K562 (cell line): ENCODE measurements around the gene GNGT1. TPM values are rescaled to one million over a fixed set of nuclear protein-coding genes. Genes with fewer than 3 reads are reported as not detected.

Source experiments
- ATAC-seq: fragments of 200-7000 bp; cut with Tn5 transposase; 3 replicates; pipeline ENCODE4 v1.9.1; 2020; ENCODE audit warnings: moderate library complexity
- BruUV-seq: library from RNA; stranded (reverse); fragments of 400-500 nt; replicated peaks from 2 replicates; lab custom pipeline; 2021; lab: Mats Ljungman, UMichigan
- CTCF ChIA-PET: fragments of 300-600 bp; formaldehyde crosslinking; extraction: SDS; loops from one replicate; lab custom pipeline; 2021; ENCODE audit warnings: low intra/inter-chr PET ratio; lab: Yijun Ruan, JAX
- POLR2A ChIA-PET: fragments of 300-600, 350-650 bp; sonication (Branson Sonifier 250); formaldehyde crosslinking; extraction: SDS; loops from one replicate; lab custom pipeline; 2021; ENCODE audit warnings: antibody characterized with exemption, inconsistent platforms; lab: Yijun Ruan, JAX
- DNase-seq, 4 experiments: peaks; one replicate each; pipeline versions ENCODE4 v3.0.0 to v3.0.0-alpha.2; 2011 to 2018; ENCODE audit warnings: low spot score in 3 of 4, mixed read lengths in 3 of 4; ENCODE audit errors: extremely low read depth in 1 of 4
- FAIRE-seq: peaks from 2 replicates; lab custom pipeline; 2011; peaks lifted over from hg19 to GRCh38; lab: Jason Lieb, UNC
- H2AFZ ChIP-seq: 2 replicates; pipeline ENCODE4 v1.6.0; 2011; ENCODE audit warnings: low read depth, low read length, control low read depth, inconsistent platforms
- H3K27ac ChIP-seq: fragments of 200-600 bp; 3 replicates; pipeline ENCODE4 v1.8.0; 2011; ENCODE audit warnings: low read depth, mild to moderate bottlenecking, control low read depth, inconsistent platforms, low read length, moderate library complexity, mixed read lengths; ENCODE audit errors: extremely low read depth
- H3K27me3 ChIP-seq, 2 experiments: fragments of 300-600 bp in 1 of 2; 2 replicates in 1 of 2; 3 replicates in 1 of 2; pipeline versions ENCODE4 v1.6.0 to v1.8.0; 2011; ENCODE audit warnings: inconsistent platforms in 2 of 2, low read length in 2 of 2, mild to moderate bottlenecking in 1 of 2, mixed read lengths in 1 of 2, moderate library complexity in 1 of 2; ENCODE audit not compliant: control insufficient read depth in 2 of 2, insufficient read depth in 2 of 2
- H3K36me3 ChIP-seq: fragments of 300-600 bp; 3 replicates; pipeline ENCODE4 v1.8.0; 2011; ENCODE audit warnings: mild to moderate bottlenecking, low read length, inconsistent platforms; ENCODE audit not compliant: control insufficient read depth, insufficient read depth
- H3K4me1 ChIP-seq, 2 experiments: fragments of 200-600 bp in 1 of 2; replicated peaks in 1 of 2; 2 replicates in 1 of 2; 3 replicates in 1 of 2; pipeline versions ENCODE4 v1.5.1 to v1.8.0; 2011; ENCODE audit warnings: inconsistent platforms in 2 of 2, low read length in 2 of 2, mild to moderate bottlenecking in 1 of 2, mixed read lengths in 1 of 2, moderate library complexity in 1 of 2; ENCODE audit not compliant: control insufficient read depth in 2 of 2, insufficient read depth in 2 of 2
- H3K4me2 ChIP-seq: 2 replicates; pipeline ENCODE4 v1.6.1; 2011; ENCODE audit warnings: low read length, control low read depth, inconsistent platforms, mixed read lengths; ENCODE audit not compliant: insufficient read depth
- H3K4me3 ChIP-seq: fragments of 200-600 bp; sonication (generic), shearing (Covaris generic); 2 replicates; pipeline ENCODE4 v1.5.1; 2016; ENCODE audit warnings: control low read depth, inconsistent platforms
- H3K79me2 ChIP-seq: fragments of 200-600 bp; 3 replicates; pipeline ENCODE4 v1.8.0; 2011; ENCODE audit warnings: low read length, inconsistent platforms; ENCODE audit not compliant: control insufficient read depth, insufficient read depth
- H3K9ac ChIP-seq, 2 experiments: 2 replicates each; pipeline versions ENCODE4 v1.6.0 to v1.6.1; 2011; ENCODE audit warnings: low read depth in 2 of 2, low read length in 2 of 2, control low read depth in 1 of 2, inconsistent platforms in 1 of 2, mild to moderate bottlenecking in 1 of 2, mixed read lengths in 1 of 2; ENCODE audit not compliant: insufficient read depth in 1 of 2
- H3K9me1 ChIP-seq: one replicate; pipeline ENCODE4 v1.6.0; 2011; ENCODE audit warnings: inconsistent platforms, mild to moderate bottlenecking, low read length, moderate library complexity; ENCODE audit not compliant: control insufficient read depth, insufficient read depth
- H3K9me3 ChIP-seq: replicated peaks from 2 replicates; pipeline ENCODE4 v1.5.1; 2011; ENCODE audit warnings: low read depth, low read length, inconsistent platforms; ENCODE audit not compliant: control insufficient read depth, insufficient read depth
- H4K20me1 ChIP-seq: replicated peaks from 2 replicates; pipeline ENCODE4 v1.6.1; 2011; ENCODE audit warnings: low read length, inconsistent platforms, mixed read lengths; ENCODE audit not compliant: control insufficient read depth, insufficient read depth
- ARID1B ChIP-seq: fragments of 450-650 bp; IDR thresholded peaks from 2 replicates; pipeline ENCODE4 v1.6.1; 2016; ENCODE audit warnings: antibody characterized with exemption, mild to moderate bottlenecking, inconsistent platforms
- HNRNPLL ChIP-seq: fragments of 200-400 bp; formaldehyde crosslinking; IDR thresholded peaks from 2 replicates; pipeline ENCODE4 v1.6.1; 2017; ENCODE audit warnings: low read length, low read depth, mild to moderate bottlenecking; ENCODE audit not compliant: poor library complexity, severe bottlenecking
- IRF2 ChIP-seq: sonication (generic); formaldehyde crosslinking; IDR thresholded peaks from 2 replicates; pipeline ENCODE4 v1.8.1; 2022; ENCODE audit warnings: mild to moderate bottlenecking, missing genetic modification reagents
- MAZ ChIP-seq, 2 experiments: fragments of 450-650 bp in 1 of 2; sonication (generic) in 1 of 2; formaldehyde crosslinking; IDR thresholded peaks in 1 of 2; conservative IDR thresholded peaks in 1 of 2; 2 replicates each; pipeline versions ENCODE4 v1.4.0 to v1.5.0; 2020; ENCODE audit warnings: mild to moderate bottlenecking in 1 of 2, missing genetic modification reagents in 1 of 2
- NONO ChIP-seq, 2 experiments: fragments of 200-400 bp in 1 of 2; fragments of 450-650 bp in 1 of 2; formaldehyde crosslinking in 1 of 2; IDR thresholded peaks; 2 replicates each; pipeline ENCODE4 v1.6.1; 2017; ENCODE audit warnings: low read depth in 2 of 2, mild to moderate bottlenecking in 2 of 2, moderate library complexity in 2 of 2, low read length in 1 of 2
- RB1 ChIP-seq: fragments of 450-650 bp; IDR thresholded peaks from 2 replicates; pipeline ENCODE4 v1.6.1; 2017; ENCODE audit warnings: low read depth, mild to moderate bottlenecking
- RBBP5 ChIP-seq: fragments of 200-600 bp; sonication (generic); IDR thresholded peaks from 2 replicates; pipeline ENCODE4 v1.6.1; 2012; ENCODE audit warnings: borderline replicate concordance, mild to moderate bottlenecking, low read length, control low read depth, inconsistent platforms; ENCODE audit not compliant: insufficient read depth, poor library complexity, severe bottlenecking
- SIN3A ChIP-seq, 2 experiments: fragments of 150-350 bp in 1 of 2; IDR thresholded peaks; 2 replicates each; pipeline ENCODE4 v1.6.1; 2011 to 2016; ENCODE audit warnings: borderline replicate concordance in 2 of 2, low read depth in 2 of 2, low read length in 2 of 2, mild to moderate bottlenecking in 2 of 2, moderate library complexity in 2 of 2; ENCODE audit not compliant: control insufficient read depth in 1 of 2
- STAG1 ChIP-seq: sonication (generic); formaldehyde crosslinking; IDR thresholded peaks from 2 replicates; pipeline ENCODE4 v1.5.0; 2020; ENCODE audit warnings: missing genetic modification reagents, borderline replicate concordance
- ZBTB7A ChIP-seq: IDR thresholded peaks from 2 replicates; pipeline ENCODE4 v1.6.1; 2011; ENCODE audit warnings: low read depth, mild to moderate bottlenecking, low read length, moderate library complexity, borderline replicate concordance; ENCODE audit not compliant: control insufficient read depth
- ZBTB8A ChIP-seq: fragments of 450-650 bp; IDR thresholded peaks from 2 replicates; pipeline ENCODE4 v1.6.1; 2018; ENCODE audit warnings: mild to moderate bottlenecking, moderate library complexity; ENCODE audit not compliant: partially characterized antibody
- ZKSCAN8 ChIP-seq: fragments of 200-800 bp; sonication (Bioruptor generic); IDR thresholded peaks from 2 replicates; pipeline ENCODE4 v1.6.1; 2016; ENCODE audit warnings: missing genetic modification characterization, missing compliant biosample characterization
- ZNF121 ChIP-seq: sonication (generic); formaldehyde crosslinking; conservative IDR thresholded peaks from 2 replicates; pipeline ENCODE4 v1.8.0; 2022; ENCODE audit warnings: missing genetic modification reagents
- ZNF239 ChIP-seq: fragments of 250-450 bp; sonication (Bioruptor Pico); IDR thresholded peaks from 2 replicates; pipeline ENCODE4 v1.4.0; 2020; ENCODE audit warnings: mild to moderate bottlenecking
- ZNF551 ChIP-seq: fragments of 250-450 bp; sonication (Bioruptor Pico); IDR thresholded peaks from 2 replicates; pipeline ENCODE4 v1.5.0; 2021; ENCODE audit warnings: mild to moderate bottlenecking, moderate library complexity
- ZNF583 ChIP-seq: fragments of 250-450 bp; sonication (Bioruptor Pico); IDR thresholded peaks from 2 replicates; pipeline ENCODE4 v1.4.0; 2020
- in situ Hi-C: fragments of 300-500 bp; cut with MboI; formaldehyde crosslinking; loops from 4 replicates; pipeline ENCODE4 v1.15.0; 2018; ENCODE audit warnings: inconsistent platforms, mixed read lengths
- intact Hi-C: fragments of 100-400 bp; cut with micrococcal nuclease; formaldehyde crosslinking; loops from 2 replicates; pipeline ENCODE4 v1.14.2; 2022
- polyA plus RNA-seq, 8 experiments: library from polyadenylated mRNA; depleted of rRNA in 4 of 8; stranded (reverse) in 5 of 8; unstranded in 3 of 8; fragments of >200 nt; fragmentation: Nextera tagmentation in 2 of 8; fragmentation: Illumina TruSeq in 1 of 8; extraction: Ambion mirVana in 2 of 8; extraction: Trizol in 1 of 8; gene quantifications; 2 replicates each; pipeline versions ENCODE4 v1.2.1 to v1.2.3, GENCODE V29; 2011 to 2014; ENCODE audit warnings: inconsistent platforms in 1 of 8, missing spikeins in 1 of 8
- total RNA-seq, 7 experiments: library from RNA; depleted of rRNA in 6 of 7; stranded (reverse); fragments of >200 nt in 6 of 7; fragmentation: Illumina TruSeq in 2 of 7; extraction: Trizol in 2 of 7; gene quantifications; 2 replicates each; pipeline versions ENCODE4 v1.2.1 to v1.2.3, GENCODE V29; 2011 to 2021; ENCODE audit warnings: low replicate concordance in 1 of 7
- TF ChIP-seq, protein P1 (sequence below), 2 experiments: fragments of 150-350 bp in 1 of 2; IDR thresholded peaks; 2 replicates each; pipeline ENCODE4 v1.6.1; 2012 to 2016; ENCODE audit warnings: low read depth in 2 of 2, low read length in 2 of 2, mild to moderate bottlenecking in 1 of 2, moderate library complexity in 1 of 2
- TF ChIP-seq, protein P2 (sequence below): fragments of 450-650 bp; conservative IDR thresholded peaks from 2 replicates; pipeline ENCODE4 v1.6.1; 2016; ENCODE audit warnings: missing genetic modification characterization, low read depth, mild to moderate bottlenecking, control low read depth, missing compliant biosample characterization

Gene GNGT1
- total and polyA plus RNA-seq, 9 of the 15 experiments (the other 6 are each of a cell fraction or from before 2014, with no cell fraction given) = 0.04 to 0.83 (median 0.51) TPM; not detected in 2

DNA sequence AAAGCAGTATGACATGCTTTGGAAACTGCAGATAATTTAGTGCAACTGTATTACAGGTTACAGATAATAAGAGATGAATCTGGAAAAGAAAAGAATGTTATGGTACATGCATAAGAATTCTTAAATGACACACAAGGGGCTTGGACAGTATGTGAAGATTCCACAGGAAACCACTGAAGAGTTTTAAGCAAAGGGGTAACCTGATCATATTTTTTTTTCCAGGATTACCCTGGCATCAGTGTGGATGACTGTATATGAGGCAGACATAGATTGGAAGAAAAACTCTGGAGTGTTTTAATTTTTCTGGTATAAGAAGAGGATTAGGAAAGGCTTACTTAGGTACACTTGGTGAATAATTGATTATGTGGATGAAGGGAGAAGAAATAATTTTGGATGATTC is 23.9 kb upstream of the GNGT1 start:
- in situ Hi-C loops = no loop called here
- H3K9me3 ChIP-seq = no peaks in the 10 kb centered on the region
- no peak for FAIRE-seq
- TF ChIP-seq, protein P1, sequence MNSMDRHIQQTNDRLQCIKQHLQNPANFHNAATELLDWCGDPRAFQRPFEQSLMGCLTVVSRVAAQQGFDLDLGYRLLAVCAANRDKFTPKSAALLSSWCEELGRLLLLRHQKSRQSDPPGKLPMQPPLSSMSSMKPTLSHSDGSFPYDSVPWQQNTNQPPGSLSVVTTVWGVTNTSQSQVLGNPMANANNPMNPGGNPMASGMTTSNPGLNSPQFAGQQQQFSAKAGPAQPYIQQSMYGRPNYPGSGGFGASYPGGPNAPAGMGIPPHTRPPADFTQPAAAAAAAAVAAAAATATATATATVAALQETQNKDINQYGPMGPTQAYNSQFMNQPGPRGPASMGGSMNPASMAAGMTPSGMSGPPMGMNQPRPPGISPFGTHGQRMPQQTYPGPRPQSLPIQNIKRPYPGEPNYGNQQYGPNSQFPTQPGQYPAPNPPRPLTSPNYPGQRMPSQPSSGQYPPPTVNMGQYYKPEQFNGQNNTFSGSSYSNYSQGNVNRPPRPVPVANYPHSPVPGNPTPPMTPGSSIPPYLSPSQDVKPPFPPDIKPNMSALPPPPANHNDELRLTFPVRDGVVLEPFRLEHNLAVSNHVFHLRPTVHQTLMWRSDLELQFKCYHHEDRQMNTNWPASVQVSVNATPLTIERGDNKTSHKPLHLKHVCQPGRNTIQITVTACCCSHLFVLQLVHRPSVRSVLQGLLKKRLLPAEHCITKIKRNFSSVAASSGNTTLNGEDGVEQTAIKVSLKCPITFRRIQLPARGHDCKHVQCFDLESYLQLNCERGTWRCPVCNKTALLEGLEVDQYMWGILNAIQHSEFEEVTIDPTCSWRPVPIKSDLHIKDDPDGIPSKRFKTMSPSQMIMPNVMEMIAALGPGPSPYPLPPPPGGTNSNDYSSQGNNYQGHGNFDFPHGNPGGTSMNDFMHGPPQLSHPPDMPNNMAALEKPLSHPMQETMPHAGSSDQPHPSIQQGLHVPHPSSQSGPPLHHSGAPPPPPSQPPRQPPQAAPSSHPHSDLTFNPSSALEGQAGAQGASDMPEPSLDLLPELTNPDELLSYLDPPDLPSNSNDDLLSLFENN (IDR thresholded peaks at IDR 0.05; ENCODE audit: low read depth in 2 of 2, low read length in 2 of 2) = no peak
- no peak for TF ChIP-seq IRF2 (CRISPR knock-in tag)
- no peak for TF ChIP-seq NONO (IDR thresholded peaks at IDR 0.05; ENCODE audit: low read depth in 2 of 2, low read length in 1 of 2)
- no peak for TF ChIP-seq ZNF583 (CRISPR knock-in tag)
- no peak for TF ChIP-seq ARID1B
- no peak for TF ChIP-seq ZBTB7A
- no peak for TF ChIP-seq RBBP5
- no peak for TF ChIP-seq ZKSCAN8
- TF ChIP-seq, protein P2, sequence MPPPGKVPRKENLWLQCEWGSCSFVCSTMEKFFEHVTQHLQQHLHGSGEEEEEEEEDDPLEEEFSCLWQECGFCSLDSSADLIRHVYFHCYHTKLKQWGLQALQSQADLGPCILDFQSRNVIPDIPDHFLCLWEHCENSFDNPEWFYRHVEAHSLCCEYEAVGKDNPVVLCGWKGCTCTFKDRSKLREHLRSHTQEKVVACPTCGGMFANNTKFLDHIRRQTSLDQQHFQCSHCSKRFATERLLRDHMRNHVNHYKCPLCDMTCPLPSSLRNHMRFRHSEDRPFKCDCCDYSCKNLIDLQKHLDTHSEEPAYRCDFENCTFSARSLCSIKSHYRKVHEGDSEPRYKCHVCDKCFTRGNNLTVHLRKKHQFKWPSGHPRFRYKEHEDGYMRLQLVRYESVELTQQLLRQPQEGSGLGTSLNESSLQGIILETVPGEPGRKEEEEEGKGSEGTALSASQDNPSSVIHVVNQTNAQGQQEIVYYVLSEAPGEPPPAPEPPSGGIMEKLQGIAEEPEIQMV (tag) = no peak
- TF ChIP-seq STAG1 (CRISPR knock-in tag) = no peak
- no peak for TF ChIP-seq HNRNPLL
- TF ChIP-seq ZBTB8A = no peak
- TF ChIP-seq MAZ (CRISPR knock-in tag; conservative IDR thresholded peaks at IDR 0.05 in 1 of 2, IDR thresholded peaks at IDR 0.05 in 1 of 2) = no peak
- no peak for TF ChIP-seq ZNF121 (CRISPR knock-in tag)
- no peak for TF ChIP-seq SIN3A (IDR thresholded peaks at IDR 0.05; ENCODE audit: borderline replicate concordance in 2 of 2, control insufficient read depth in 1 of 2, low read depth in 2 of 2, low read length in 2 of 2)
- TF ChIP-seq ZNF239 (CRISPR knock-in tag) = no peak
- no peak for TF ChIP-seq ZNF551 (CRISPR knock-in tag)
- TF ChIP-seq RB1 = no peak

More for the DNA sequence above, 23.9 kb upstream of the GNGT1 start:
- intact Hi-C loops = no loop called here
- Histone ChIP-seq H4K20me1 (no peaks in the 10 kb centered on the region), H3K27ac (no peak overlapping the region), H3K4me2 (no peak overlapping the region), H3K9me1 (no peaks in the 10 kb centered on the region), H3K79me2 (no peaks in the 10 kb centered on the region), H3K9ac (no peak overlapping the region), H2AFZ (no peak overlapping the region), H3K4me3 (no peak overlapping the region), H3K4me1 (no peaks in the 10 kb centered on the region), H3K36me3 (no peaks in the 10 kb centered on the region), H3K27me3 (no peaks in the 10 kb centered on the region)
- ChIA-PET CTCF (no interaction called here), POLR2A (no interaction called here)
- no peak for ATAC-seq
- DNase-seq = no peak
- no TSS peak for BruUV-seq
